ENCODE measurements around the gene TRIM17.

Gene TRIM17

GRCh38 chr1:228368801-228369607, 47.7 kb downstream of the TRIM17 start:
- TF ChIP-seq JUND (IDR thresholded peaks at IDR 0.05; ENCODE audit: low read depth), result no peak
- in situ Hi-C loops (cut with HindIII; ENCODE audit: low pct_unique_long_range_greater_than_20kb, low sequenced_read_pairs), result no loop called here
- DNase-seq (ENCODE audit: low read depth in 1 of 2, low spot score in 1 of 2), result no peak

- DNase-seq (ENCODE audit: low read depth in 1 of 2, low spot score in 1 of 2), result no peak
- in situ Hi-C loops (cut with HindIII; ENCODE audit: low pct_unique_long_range_greater_than_20kb, low sequenced_read_pairs), result no loop called here
- TF ChIP-seq JUND (IDR thresholded peaks at IDR 0.05; ENCODE audit: low read depth), result no peak
Observed at GRCh38 chr1:228367798-228368791, 48.6 kb downstream of the TRIM17 start.

GRCh38 chr1:228366866-228367741, 49.6 kb downstream of the TRIM17 start:
- TF ChIP-seq JUND (IDR thresholded peaks at IDR 0.05; ENCODE audit: low read depth), result no peak
- no peak for DNase-seq (ENCODE audit: low read depth in 1 of 2, low spot score in 1 of 2)
- in situ Hi-C loops (cut with HindIII; ENCODE audit: low pct_unique_long_range_greater_than_20kb, low sequenced_read_pairs), result no loop called here

- in situ Hi-C loops (cut with HindIII; ENCODE audit: low pct_unique_long_range_greater_than_20kb, low sequenced_read_pairs), result no loop called here
- no peak for TF ChIP-seq JUND (IDR thresholded peaks at IDR 0.05; ENCODE audit: low read depth)
- no peak for DNase-seq (ENCODE audit: low read depth in 1 of 2, low spot score in 1 of 2)
Observed at GRCh38 chr1:228366062-228366865, 50.4 kb downstream of the TRIM17 start.

- in situ Hi-C loops (cut with HindIII; ENCODE audit: low pct_unique_long_range_greater_than_20kb, low sequenced_read_pairs), result no loop called here
- DNase-seq (ENCODE audit: low read depth in 1 of 2, low spot score in 1 of 2), result no peak
- TF ChIP-seq JUND (IDR thresholded peaks at IDR 0.05; ENCODE audit: low read depth), result no peak
Observed at GRCh38 chr1:228365271-228366061, 51.2 kb downstream of the TRIM17 start.

GRCh38 chr1:228364706-228365213, 51.9 kb downstream of the TRIM17 start:
- in situ Hi-C loops (cut with HindIII; ENCODE audit: low pct_unique_long_range_greater_than_20kb, low sequenced_read_pairs), result no loop called here
- TF ChIP-seq JUND (IDR thresholded peaks at IDR 0.05; ENCODE audit: low read depth), result no peak

GRCh38 chr1:228364068-228364705, 52.5 kb downstream of the TRIM17 start:
- no peak for TF ChIP-seq JUND (IDR thresholded peaks at IDR 0.05; ENCODE audit: low read depth)
- DNase-seq (ENCODE audit: low read depth in 1 of 2, low spot score in 1 of 2), result no peak
- in situ Hi-C loops (cut with HindIII; ENCODE audit: low pct_unique_long_range_greater_than_20kb, low sequenced_read_pairs), result no loop called here

More at GRCh38 chr1:228364706-228365213, 51.9 kb downstream of the TRIM17 start:
- DNase-seq (ENCODE audit: low read depth in 1 of 2, low spot score in 1 of 2), result no peak

- in situ Hi-C loops (cut with HindIII; ENCODE audit: low pct_unique_long_range_greater_than_20kb, low sequenced_read_pairs), result no loop called here
- DNase-seq (ENCODE audit: low read depth in 1 of 2, low spot score in 1 of 2), result no peak
- no peak for TF ChIP-seq JUND (IDR thresholded peaks at IDR 0.05; ENCODE audit: low read depth)
Observed at GRCh38 chr1:228363686-228364067, 53.0 kb downstream of the TRIM17 start.

- TF ChIP-seq JUND (IDR thresholded peaks at IDR 0.05; ENCODE audit: low read depth), result no peak
- DNase-seq (ENCODE audit: low read depth in 1 of 2, low spot score in 1 of 2), result no peak
- in situ Hi-C loops (cut with HindIII; ENCODE audit: low pct_unique_long_range_greater_than_20kb, low sequenced_read_pairs), result no loop called here
Observed at GRCh38 chr1:228362884-228363450, 53.7 kb downstream of the TRIM17 start.

Measured in T47D (cell line).